ENCODE results near the gene MEG3.

GRCh38 chr14:100867631-100868315, 41.9 kb downstream of the MEG3 start:
- no peak for TF ChIP-seq CTCF (IDR thresholded peaks at IDR 0.05)
- no peak for TF ChIP-seq POLR2A (IDR thresholded peaks at IDR 0.05)
- no peak for TF ChIP-seq EP300 (IDR thresholded peaks at IDR 0.05)
- no peak for TF ChIP-seq POLR2AphosphoS5 (IDR thresholded peaks at IDR 0.05)
